SW 1271 (cell line): Measurements from ENCODE around the gene SLC25A1.

Experiments
- DNase-seq, 2 experiments: peaks; one replicate each; lab custom pipeline; 2025; lab: John Stamatoyannopoulos, UW

The SLC25A1 gene

GRCh38 chr22:19178657-19179496 lies at the start of gene SLC25A1:
Gene SLC25A1 (minus strand): TSS chr22:19178736. CDS start chr22:19178673, 63 bp downstream.
- DNase-seq: peak in 1 of 2 experiments; percentile 55

GRCh38 chr22:19228179-19228578 lies 49.6 kb upstream of the SLC25A1 start:
- DNase-seq: no peak

- DNase-seq: no peak
Observed at GRCh38 chr22:19226428-19226827, 47.9 kb upstream of the SLC25A1 start.

GRCh38 chr22:19225560-19225959 lies 47.0 kb upstream of the SLC25A1 start:
- DNase-seq: no peak

GRCh38 chr22:19224985-19225384 lies 46.4 kb upstream of the SLC25A1 start:
- no peak for DNase-seq

GRCh38 chr22:19224557-19224956 lies 46.0 kb upstream of the SLC25A1 start:
- no peak for DNase-seq

GRCh38 chr22:19223617-19224016 lies 45.1 kb upstream of the SLC25A1 start:
- DNase-seq: no peak

- DNase-seq: no peak
Observed at GRCh38 chr22:19223110-19223509, 44.6 kb upstream of the SLC25A1 start.

GRCh38 chr22:19222242-19223005 lies 43.9 kb upstream of the SLC25A1 start:
- DNase-seq: no peak

GRCh38 chr22:19220867-19221266 lies 42.3 kb upstream of the SLC25A1 start:
- no peak for DNase-seq

GRCh38 chr22:19218541-19219233 lies 40.2 kb upstream of the SLC25A1 start:
- DNase-seq: no peak

GRCh38 chr22:19216579-19216978 lies 38.0 kb upstream of the SLC25A1 start:
- DNase-seq: no peak

- DNase-seq: no peak
Observed at GRCh38 chr22:19215360-19215759, 36.8 kb upstream of the SLC25A1 start.

GRCh38 chr22:19214078-19214473 lies 35.5 kb upstream of the SLC25A1 start:
- no peak for DNase-seq

GRCh38 chr22:19213442-19214077 lies 35.0 kb upstream of the SLC25A1 start:
- no peak for DNase-seq

GRCh38 chr22:19213001-19213400 lies 34.5 kb upstream of the SLC25A1 start:
- no peak for DNase-seq

GRCh38 chr22:19212302-19212870 lies 33.9 kb upstream of the SLC25A1 start:
- no peak for DNase-seq

- no peak for DNase-seq
Observed at GRCh38 chr22:19210188-19210587, 31.7 kb upstream of the SLC25A1 start.

- DNase-seq: no peak
Observed at GRCh38 chr22:19208287-19208847, 29.8 kb upstream of the SLC25A1 start.

GRCh38 chr22:19207884-19208283 lies 29.3 kb upstream of the SLC25A1 start:
- DNase-seq: no peak

- DNase-seq: no peak
Observed at GRCh38 chr22:19207401-19207808, 28.9 kb upstream of the SLC25A1 start.
